Muscle layer of colon (tissue), 2 donors: Measurements from ENCODE around the gene TRPC4.

Experiments used
- H3K27ac ChIP-seq: one replicate; pipeline ENCODE4 v1.7.0; 2013; ENCODE audit warnings: low read depth, mild to moderate bottlenecking, low read length, moderate library complexity
- H3K27me3 ChIP-seq, 2 donors: one replicate each; pipeline ENCODE4 v1.7.0; 2013; ENCODE audit warnings: low read length in 2 of 2, mild to moderate bottlenecking in 2 of 2; ENCODE audit not compliant: insufficient read depth in 2 of 2, control insufficient read depth in 1 of 2
- H3K36me3 ChIP-seq: one replicate; pipeline ENCODE4 v1.7.0; 2013; ENCODE audit warnings: mild to moderate bottlenecking, low read length; ENCODE audit not compliant: insufficient read depth
- H3K4me1 ChIP-seq: one replicate; pipeline ENCODE4 v1.7.0; 2013; ENCODE audit warnings: mild to moderate bottlenecking, low read length; ENCODE audit not compliant: insufficient read depth
- H3K4me3 ChIP-seq, 2 donors: one replicate each; pipeline ENCODE4 v1.7.0; 2013; ENCODE audit warnings: low read length in 2 of 2, low read depth in 1 of 2, mild to moderate bottlenecking in 1 of 2, moderate library complexity in 1 of 2
- H3K9ac ChIP-seq: one replicate; pipeline ENCODE4 v1.7.0; 2013; ENCODE audit warnings: low read length
- H3K9me3 ChIP-seq: one replicate; pipeline ENCODE4 v1.7.0; 2013; ENCODE audit warnings: mild to moderate bottlenecking, low read length
- donor health status: abdominal sarcoma.
- donor health status: Adenocarcinoma of cecum.

The TRPC4 gene

GRCh38 chr13:37869756-37870488, at the start of gene TRPC4:
Gene TRPC4, minus strand, starts transcription at chr13:37869772. Its CDS starts 86,439 bp downstream, at chr13:37783333.
- H3K9me3 ChIP-seq, result no peaks in the 10 kb centered on the region
- peak within 1 kb of the TSS; percentile 57 to 83 for H3K4me3 ChIP-seq
- peak within 1 kb of the TSS; percentile 65 for H3K27ac ChIP-seq

GRCh38 chr13:37918751-37919150, 49.2 kb upstream of the TRPC4 start:
- no peaks in the 10 kb centered on the region for H3K36me3 ChIP-seq
- H3K4me1 ChIP-seq, result no peaks in the 10 kb centered on the region
- no peak overlapping the region for H3K9ac ChIP-seq
- peak overlapping the region in 1 of 2 donors; percentile 17 for H3K4me3 ChIP-seq
- H3K27me3 ChIP-seq, result no peaks in the 10 kb centered on the region
- H3K27ac ChIP-seq, result peak overlapping the region; percentile 14
- H3K9me3 ChIP-seq, result no peaks in the 10 kb centered on the region

More at GRCh38 chr13:37869756-37870488, at the start of gene TRPC4:
- Histone ChIP-seq H3K4me1 (no peaks in the 10 kb centered on the region), H3K27me3 (no peaks in the 10 kb centered on the region), H3K36me3 (no peaks in the 10 kb centered on the region), H3K9ac (peak within 1 kb of the TSS; percentile 59)

- Histone ChIP-seq H3K36me3 (no peaks in the 10 kb centered on the region), H3K27me3 (no peaks in the 10 kb centered on the region), H3K9ac (no peak overlapping the region), H3K9me3 (no peaks in the 10 kb centered on the region), H3K4me3 (peak overlapping the region in 1 of 2 donors; percentile 17), H3K4me1 (no peaks in the 10 kb centered on the region), H3K27ac (no peak overlapping the region)
Measured at GRCh38 chr13:37918116-37918714, 48.6 kb upstream of the TRPC4 start.

DNA sequence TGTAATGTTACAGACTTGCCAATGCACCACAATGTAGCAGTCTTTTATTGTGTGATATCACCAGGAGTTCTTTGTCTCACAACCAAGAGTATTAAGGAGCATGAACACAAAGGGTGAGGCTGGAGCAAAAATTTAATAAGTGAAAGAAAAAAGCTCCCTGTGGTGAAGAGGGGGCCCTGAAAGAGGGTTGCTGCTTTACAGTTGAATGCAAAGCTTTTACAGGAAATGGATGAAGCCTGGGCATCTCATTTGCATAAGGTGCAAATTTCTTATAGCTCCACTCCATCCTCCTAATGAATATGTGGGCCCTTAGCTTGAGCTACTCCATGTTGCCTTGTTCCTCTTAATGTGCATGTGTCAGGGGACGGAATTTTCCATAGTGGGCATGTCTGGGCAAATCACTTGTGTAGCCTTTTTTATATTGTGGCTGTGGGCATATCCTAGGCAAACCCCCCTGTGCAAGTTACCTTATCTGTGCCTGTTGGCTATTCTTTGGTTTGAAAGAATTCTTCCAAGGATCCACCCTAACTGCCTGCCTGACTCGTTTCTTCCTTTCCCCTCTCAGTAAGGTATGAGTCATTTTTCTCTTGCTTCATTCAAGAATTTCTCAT, 45.3 kb upstream of the TRPC4 start:
- no peak overlapping the region for H3K9ac ChIP-seq
- H3K27ac ChIP-seq, result no peak overlapping the region
- no peaks in the 10 kb centered on the region for H3K4me1 ChIP-seq
- H3K36me3 ChIP-seq, result no peaks in the 10 kb centered on the region
- no peak overlapping the region for H3K4me3 ChIP-seq
- H3K9me3 ChIP-seq, result no peaks in the 10 kb centered on the region
- no peaks in the 10 kb centered on the region for H3K27me3 ChIP-seq

DNA sequence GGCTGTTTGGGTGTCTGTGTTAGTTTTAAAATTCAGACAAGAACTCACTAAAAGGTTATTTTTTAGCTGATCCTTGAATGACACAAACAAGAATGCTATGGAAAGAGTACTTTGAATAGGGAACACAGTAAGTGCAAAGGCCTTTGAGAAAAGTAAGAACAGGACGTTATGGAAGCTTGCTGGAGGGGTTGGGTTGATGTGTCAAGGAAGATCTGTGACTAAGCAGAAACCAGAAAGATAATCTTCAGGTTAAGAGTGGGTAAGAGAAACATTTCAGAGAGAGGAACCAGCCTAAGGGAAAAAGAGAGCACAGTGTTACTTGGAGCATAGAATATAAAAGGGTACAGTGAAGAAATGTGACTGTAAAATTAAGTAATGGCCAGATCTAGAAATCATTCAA, 41.2 kb upstream of the TRPC4 start:
- Histone ChIP-seq H3K27me3 (no peaks in the 10 kb centered on the region), H3K4me1 (no peaks in the 10 kb centered on the region), H3K9ac (no peak overlapping the region), H3K36me3 (no peaks in the 10 kb centered on the region), H3K27ac (no peak overlapping the region), H3K9me3 (no peaks in the 10 kb centered on the region), H3K4me3 (no peak overlapping the region)

GRCh38 chr13:37906880-37907279, 37.3 kb upstream of the TRPC4 start:
- H3K4me1 ChIP-seq, result no peaks in the 10 kb centered on the region
- no peaks in the 10 kb centered on the region for H3K9me3 ChIP-seq
- H3K4me3 ChIP-seq, result no peak overlapping the region
- H3K9ac ChIP-seq, result no peak overlapping the region
- no peaks in the 10 kb centered on the region for H3K27me3 ChIP-seq
- no peaks in the 10 kb centered on the region for H3K36me3 ChIP-seq
- no peak overlapping the region for H3K27ac ChIP-seq

- Histone ChIP-seq H3K36me3 (no peaks in the 10 kb centered on the region), H3K4me1 (no peaks in the 10 kb centered on the region), H3K9ac (no peak overlapping the region), H3K4me3 (no peak overlapping the region), H3K27me3 (no peaks in the 10 kb centered on the region), H3K9me3 (no peaks in the 10 kb centered on the region), H3K27ac (no peak overlapping the region)
Measured at GRCh38 chr13:37905736-37906135, 36.2 kb upstream of the TRPC4 start.

GRCh38 chr13:37899753-37900152, 30.2 kb upstream of the TRPC4 start:
- no peak overlapping the region for H3K9ac ChIP-seq
- no peaks in the 10 kb centered on the region for H3K4me1 ChIP-seq
- H3K36me3 ChIP-seq, result no peaks in the 10 kb centered on the region
- no peak overlapping the region for H3K4me3 ChIP-seq
- H3K9me3 ChIP-seq, result no peaks in the 10 kb centered on the region
- no peaks in the 10 kb centered on the region for H3K27me3 ChIP-seq
- no peak overlapping the region for H3K27ac ChIP-seq

DNA sequence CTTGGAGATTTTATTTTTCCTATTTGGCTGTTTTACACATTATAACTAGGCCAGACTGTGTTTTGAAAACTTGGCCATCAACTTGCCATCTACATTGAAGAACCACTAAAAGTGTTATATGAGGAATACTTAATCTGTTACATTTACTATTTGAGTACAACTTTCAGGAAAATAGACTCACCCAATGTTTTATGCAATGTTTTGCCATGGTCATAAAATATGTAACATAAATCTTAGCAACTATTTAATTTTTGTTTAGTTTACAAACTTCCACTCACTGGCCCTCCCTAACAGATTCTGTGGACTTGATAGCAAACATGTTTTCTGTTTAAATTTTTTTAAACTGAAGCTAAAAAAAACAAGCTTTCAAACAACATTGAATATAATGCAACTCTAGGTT, 23.7 kb upstream of the TRPC4 start:
- Histone ChIP-seq H3K27me3 (no peaks in the 10 kb centered on the region), H3K36me3 (no peaks in the 10 kb centered on the region), H3K27ac (no peak overlapping the region), H3K9ac (no peak overlapping the region), H3K4me1 (peaks cover 5% of the 10 kb centered on the region), H3K4me3 (no peak overlapping the region), H3K9me3 (no peaks in the 10 kb centered on the region)

- peaks cover 5% of the 10 kb centered on the region for H3K4me1 ChIP-seq
- H3K27ac ChIP-seq, result no peak overlapping the region
- H3K4me3 ChIP-seq, result no peak overlapping the region
- H3K27me3 ChIP-seq, result no peaks in the 10 kb centered on the region
- H3K36me3 ChIP-seq, result no peaks in the 10 kb centered on the region
- H3K9ac ChIP-seq, result no peak overlapping the region
- no peaks in the 10 kb centered on the region for H3K9me3 ChIP-seq
Measured at GRCh38 chr13:37889820-37890219, 20.2 kb upstream of the TRPC4 start.

- H3K4me1 ChIP-seq, result peaks cover 5% of the 10 kb centered on the region
- H3K4me3 ChIP-seq, result no peak overlapping the region
- no peak overlapping the region for H3K27ac ChIP-seq
Measured at GRCh38 chr13:37889102-37889501, 19.5 kb upstream of the TRPC4 start.

More at GRCh38 chr13:37889102-37889501, 19.5 kb upstream of the TRPC4 start:
- H3K27me3 ChIP-seq, result no peaks in the 10 kb centered on the region
- H3K9ac ChIP-seq, result no peak overlapping the region
- no peaks in the 10 kb centered on the region for H3K9me3 ChIP-seq
- no peaks in the 10 kb centered on the region for H3K36me3 ChIP-seq
